Medulla oblongata (tissue), 1 donor: Measurements from ENCODE around the gene TCF12.
A peak's percentile ranks its signal among the peaks of the same experiment; 100 is the strongest.

ENCODE experiments used
- DNase-seq: peaks from one replicate; pipeline ENCODE4 v3.0.0-alpha.2; 2015; ENCODE audit errors: extremely low spot score

Gene TCF12

DNA sequence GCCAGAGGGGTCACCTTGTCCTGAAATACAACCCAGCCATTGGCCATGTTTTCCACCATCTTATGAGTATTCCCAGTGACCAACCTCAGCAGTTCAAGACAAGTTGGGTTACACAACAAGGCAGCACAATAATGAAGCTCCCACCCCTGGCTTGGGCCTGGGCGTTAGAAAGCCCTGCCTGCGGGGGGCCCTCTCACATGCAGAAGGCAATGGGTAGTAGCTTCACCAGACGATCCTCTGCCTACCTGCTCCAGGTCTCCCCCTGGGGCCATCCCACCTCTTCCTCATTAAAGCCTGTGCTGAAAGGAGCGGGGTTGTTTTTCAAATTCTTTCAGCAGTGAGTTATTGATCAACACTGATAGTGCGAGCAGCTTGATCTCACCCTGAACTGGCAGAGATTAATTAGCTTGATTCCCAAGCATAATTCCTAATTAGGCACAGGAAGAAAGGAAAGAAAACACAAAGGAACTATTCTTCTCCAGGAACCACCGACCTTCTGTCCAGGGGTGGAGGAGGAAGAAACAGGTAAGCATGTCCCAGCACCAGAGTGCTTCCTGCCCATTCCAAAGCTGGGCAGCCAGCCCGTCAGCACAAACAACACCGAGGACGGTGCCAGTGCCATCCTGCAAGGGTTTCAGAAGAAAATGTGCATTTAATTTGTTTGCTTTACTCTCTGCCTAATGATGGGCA, 378.2 kb downstream of the TCF12 start:
- no peak for DNase-seq

DNA sequence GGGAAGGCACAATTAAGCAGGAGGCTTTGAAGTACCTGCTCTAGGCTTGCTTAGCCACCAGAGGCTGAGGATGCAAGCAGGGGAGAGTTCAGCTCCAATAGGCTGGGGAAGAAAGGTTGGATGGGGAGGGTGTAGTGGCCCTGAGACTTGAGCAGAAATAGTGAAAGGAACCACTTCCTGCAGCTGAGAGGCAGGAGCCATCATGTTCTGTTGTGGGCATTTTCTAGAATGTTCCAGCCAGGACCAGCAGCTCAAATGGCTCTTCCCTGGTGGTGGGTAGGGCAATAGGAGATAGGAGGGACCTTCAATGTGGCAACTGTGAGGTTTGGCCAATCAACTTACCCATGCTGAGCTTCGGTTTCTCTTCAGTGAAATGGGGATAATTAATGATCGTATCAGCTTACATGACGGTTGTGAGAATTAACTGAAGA, 378.7 kb downstream of the TCF12 start:
- DNase-seq: no peak

DNA sequence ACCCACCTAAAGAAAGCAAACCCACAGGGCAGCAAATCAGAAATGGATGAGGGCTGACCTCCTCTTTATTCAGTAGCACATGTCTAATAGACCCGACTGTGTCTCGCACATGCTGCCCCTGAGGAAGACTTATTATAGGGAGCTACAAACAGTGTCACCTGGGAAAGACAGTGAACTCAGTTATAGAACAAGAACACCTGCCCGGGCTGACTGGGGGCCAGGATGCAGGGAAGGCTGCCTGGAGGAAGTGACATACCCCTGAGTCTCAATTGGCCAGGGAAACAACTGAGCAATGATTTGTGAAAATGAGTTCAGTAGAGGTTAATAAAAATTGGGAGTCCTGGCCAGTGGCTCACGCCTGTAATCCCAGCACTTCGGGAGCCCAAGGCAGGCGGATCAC, 379.2 kb downstream of the TCF12 start:
- DNase-seq: no peak

DNA sequence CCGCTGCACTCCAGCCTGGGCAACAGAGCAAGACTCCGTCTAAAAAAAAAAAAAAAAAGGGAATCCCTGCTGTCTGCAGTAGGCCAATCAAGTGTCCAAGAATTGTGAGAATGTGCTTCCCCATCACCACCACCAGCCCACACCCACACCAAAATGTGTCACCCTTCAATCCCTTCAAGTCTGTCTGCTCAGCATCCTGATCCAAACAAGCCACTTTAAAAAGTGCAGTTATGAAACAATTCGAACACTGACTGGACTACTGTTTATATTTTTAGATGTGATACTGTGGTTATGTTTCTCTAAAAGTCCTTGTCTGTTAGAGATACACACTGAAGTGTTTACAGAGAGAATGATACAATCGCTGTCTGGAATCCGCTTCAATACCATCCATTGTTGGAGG, 379.8 kb downstream of the TCF12 start:
- DNase-seq: no peak

DNA sequence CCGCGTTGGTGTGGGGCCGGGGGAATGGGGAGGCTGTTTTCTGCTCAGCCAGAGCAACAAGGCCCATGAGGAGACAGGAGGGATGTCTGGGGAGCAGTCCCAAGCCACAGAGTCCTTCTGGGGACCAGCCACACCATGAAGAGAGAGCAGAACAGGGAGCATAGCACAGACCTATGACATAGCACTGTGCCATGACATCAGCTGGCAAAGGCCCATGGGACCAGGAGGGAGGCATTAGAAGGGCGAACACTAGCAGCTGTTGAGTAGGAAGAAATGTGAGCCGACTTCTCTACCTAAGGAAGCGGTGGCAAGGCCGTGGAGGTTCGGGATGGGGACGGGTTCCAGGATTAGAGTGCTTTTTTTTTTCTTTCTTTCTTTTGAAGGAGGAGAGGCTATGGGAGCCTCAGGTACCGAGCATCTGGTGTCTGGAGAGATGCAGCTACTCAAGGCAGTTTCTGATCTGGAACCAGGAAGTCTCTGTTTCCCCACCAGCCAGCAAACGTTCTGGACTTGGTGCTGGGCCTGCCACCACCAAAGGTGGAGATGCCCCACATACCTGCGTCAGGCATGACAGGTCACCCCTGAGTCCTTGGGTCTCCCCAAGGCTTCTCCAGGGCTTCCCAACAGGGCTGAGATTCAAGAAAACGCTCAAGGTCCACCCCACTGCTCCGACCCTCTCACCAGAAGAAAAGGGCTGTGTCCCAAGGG, 380.6 kb downstream of the TCF12 start:
- DNase-seq: no peak

DNA sequence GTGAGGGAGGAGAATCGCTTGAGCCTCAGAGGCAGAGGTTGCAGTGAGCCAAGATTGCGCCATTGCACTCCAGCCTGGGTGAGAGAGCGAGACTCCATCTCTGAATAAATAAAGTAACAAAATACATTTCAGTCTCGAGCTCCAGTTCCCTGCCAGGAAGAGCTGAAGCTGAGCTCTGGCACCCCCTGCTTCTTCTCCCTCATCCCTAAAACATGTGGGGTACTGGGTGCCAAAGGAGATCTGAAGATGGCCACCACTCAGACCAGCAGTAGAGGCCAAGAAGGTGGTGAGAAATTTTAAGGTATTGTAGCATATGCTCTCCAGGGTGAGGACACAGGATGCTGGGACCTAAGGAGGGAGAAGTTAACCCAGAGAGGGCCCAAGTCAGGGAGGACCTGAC, 382.9 kb downstream of the TCF12 start:
- no peak for DNase-seq

DNA sequence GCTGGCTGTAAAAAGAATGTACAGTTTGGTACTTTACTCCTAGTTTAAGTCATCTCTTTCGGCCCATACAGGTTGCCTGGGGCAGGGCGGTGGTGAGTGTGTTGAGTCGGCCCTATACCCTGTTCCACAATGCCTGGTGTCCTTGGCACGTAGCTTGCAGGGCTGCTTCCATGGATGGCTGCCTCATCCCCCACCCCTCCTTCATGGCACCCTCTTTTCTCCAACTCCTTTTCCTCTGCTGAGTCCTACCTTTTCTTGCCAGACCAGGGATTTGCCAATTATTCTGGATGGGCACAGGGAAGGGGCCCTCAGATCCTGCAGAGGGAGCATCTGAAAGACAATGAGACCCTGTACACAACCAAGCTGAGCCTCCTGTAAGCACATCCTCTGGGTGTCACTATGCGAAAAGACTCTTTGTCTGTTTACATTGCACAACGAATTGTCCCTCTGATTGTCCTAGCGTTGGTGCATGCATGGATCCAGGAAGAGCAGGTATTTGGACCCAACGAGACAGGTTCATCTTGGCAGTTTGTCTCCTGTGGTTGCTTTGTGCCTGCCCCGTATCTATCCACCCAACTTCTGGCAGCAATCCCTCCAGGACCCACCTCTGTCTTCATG, 384.3 kb downstream of the TCF12 start:
- no peak for DNase-seq

DNA sequence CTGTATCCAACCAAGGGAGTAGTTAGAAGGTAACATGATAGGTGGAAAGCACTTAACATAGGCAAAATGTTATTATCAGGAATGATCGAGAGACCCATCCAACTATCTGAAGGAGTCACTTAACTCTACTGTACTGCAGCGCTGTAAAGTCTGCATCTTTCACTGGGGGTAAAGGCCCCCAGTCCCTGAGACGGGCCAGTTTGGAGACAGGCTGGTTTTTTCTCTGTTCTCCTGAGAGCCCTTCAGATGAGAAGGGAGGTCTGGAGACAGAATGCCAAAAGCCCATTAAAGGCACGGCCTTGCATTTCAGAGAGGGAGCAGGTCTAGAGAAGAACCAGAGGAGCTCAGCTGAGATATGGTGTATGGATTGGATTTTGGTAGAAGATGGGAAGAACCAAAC, 386.6 kb downstream of the TCF12 start:
- no peak for DNase-seq

DNA sequence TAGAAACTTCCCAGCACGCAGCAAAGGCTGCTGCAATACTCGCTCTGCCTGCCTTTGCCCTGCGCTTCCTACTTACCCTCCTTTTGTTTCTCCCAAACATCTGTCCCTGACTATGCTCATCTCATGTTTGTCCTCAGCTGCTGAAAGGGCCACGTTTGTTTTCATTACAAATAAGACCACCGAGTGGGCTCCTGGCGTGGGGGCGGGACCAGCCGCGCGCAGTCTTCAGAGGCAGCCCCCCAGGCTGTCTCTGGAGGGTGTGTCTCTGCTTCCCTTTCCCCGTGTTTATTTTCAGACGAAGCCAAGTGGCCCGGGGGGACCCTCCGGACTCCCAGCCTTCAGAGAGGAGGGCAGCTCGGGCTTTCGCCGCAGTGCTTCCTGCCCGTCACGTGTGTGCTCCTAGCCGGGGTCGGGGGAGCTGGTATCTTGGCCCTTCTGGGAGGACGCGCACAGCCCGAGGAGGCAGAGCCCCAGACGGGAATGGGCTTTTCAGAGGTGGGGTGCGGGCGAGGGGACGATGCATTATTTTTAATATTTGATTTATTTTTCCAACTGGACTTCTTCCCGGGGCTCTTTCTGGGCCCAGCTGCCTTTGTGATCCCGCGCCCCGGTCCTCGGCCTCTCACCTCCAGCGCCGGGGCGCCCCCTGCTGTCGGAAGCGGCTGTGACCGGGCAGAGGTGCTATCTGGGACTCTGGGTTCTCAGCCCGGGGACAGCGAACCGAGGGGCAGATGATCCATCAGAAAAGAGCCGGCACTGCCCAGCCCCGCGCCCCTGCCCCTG, 387.9 kb downstream of the TCF12 start:
- DNase-seq: peak; percentile 88

DNA sequence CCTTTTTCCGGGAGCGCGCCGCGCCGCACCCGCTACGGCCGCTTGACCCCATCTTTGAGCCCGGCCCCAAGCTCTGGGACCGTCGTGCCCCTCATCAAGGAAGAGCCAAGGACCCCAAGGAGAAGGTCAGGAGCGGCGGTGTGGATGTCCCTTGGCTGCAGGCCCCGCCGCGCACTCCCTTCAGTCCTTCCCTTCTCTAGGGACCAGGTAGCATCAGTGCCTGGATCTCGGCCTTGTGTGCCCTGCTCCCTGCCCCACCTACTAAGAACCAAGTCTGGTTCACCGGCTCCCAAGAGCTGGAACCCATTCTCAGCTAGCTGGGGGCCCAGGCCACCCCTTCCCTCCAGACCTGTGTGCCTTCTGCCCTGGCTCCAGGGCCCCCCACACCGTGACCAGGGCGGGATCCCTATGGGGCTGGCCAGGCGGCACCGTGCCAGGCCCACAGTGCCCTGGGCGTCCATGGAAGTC, 388.5 kb downstream of the TCF12 start:
- no peak for DNase-seq

DNA sequence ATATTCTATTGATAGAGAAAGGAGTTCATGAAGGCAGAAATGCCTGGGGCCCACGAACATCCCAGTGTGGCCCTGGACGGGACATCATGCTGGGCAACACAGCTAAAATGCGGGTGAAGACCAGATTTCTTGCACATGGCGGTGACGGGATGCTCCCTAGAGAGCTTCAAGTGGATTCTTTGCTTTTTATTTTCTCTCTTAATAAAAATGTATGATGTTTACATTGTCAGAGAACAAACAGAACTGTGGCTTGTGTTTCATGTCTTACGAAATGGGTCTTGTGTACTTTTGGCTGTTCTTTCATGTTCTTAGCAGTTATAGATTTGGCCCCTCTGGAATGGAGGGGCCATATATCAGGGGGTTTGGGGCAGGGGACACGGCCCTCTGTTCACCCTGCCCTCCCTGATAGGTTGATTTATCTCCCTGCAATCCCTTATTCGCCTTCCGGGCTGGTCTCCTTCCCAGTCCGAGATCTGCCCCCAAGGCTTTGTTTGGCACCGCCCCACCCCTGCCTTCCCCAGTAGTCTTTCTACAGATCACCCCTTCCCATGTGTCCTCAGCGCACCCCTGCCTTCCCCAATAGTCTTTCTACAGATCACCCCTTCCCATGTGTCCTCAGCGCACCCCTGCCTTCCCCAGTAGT, 389.2 kb downstream of the TCF12 start:
- DNase-seq: no peak

DNA sequence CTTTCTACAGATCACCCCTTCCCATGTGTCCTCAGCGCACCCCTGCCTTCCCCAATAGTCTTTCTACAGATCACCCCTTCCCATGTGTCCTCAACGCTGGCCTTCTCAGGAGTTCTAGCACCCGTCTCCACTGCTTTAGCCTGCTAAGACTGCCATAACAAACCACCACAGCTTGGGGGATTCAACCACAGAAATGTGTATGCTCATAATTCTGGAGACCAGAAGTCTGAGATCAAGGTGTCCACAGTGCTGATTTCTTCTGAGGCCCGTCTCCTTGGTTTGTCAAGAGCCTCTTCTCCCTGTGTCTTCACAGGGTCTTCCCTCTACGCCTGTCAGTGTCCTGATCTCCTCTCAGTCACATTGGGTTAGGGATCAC, 389.7 kb downstream of the TCF12 start:
- DNase-seq: no peak

DNA sequence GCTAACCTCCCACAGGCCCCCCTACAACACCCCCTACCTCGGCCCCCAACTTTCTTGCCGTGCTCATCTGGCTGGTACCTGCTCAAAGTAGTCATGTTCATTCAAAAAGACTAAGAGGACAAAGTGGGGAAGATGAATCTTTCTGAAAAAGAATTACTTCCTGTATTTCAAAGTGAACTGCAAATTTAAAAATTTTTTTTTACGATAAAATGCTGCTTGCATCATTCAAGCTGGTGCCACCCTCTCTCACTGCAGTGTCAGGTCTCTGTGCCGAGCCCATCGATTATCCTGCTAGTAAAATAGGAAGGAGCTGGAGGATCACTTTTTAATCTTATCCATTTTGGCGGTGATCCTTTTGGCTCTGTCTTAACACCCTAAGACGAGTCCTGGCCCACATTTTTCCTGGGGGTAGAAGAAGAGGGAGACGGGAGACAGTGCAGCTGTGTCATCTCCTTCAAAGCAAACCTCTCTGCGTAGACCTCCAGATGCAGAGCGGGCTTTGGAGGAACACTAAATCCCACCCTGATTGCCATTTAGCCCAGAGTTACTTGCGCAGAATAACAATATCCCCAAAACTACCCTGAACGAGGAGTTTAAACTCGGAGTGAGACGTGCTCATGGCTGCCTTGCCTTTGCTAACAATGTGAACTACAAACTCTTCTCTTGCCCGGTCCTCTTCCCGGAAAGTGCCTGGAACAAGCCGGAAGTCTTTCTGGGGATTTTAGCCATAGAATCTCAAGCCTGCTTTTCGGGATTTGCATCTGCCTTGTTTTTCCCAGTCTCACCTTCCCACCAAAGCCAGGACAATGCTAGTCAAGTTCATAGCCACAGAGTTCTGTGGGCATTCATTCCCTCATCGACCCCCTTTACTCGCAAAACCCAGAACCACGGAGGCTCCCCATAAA, 391.7 kb downstream of the TCF12 start:
- no peak for DNase-seq

DNA sequence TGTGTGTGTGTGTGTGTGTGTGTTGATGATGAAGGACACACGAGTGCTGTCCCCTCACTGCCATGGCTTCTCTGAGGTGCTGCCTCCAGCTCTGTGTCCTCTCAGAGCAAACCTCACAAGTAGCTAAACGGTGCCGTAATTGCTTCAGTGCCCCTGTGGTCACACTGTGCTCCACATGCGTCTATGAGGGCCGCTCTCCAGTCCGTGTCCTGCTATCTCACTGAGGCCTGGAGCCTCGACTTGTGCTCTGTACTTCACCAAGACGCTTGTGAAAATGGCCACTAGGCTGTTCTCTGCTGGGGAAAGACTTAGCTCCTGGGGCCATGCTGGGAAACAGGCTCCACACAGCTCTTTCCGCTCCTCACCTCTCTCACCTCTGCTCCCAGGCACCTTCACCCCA, 392.4 kb downstream of the TCF12 start:
- no peak for DNase-seq

DNA sequence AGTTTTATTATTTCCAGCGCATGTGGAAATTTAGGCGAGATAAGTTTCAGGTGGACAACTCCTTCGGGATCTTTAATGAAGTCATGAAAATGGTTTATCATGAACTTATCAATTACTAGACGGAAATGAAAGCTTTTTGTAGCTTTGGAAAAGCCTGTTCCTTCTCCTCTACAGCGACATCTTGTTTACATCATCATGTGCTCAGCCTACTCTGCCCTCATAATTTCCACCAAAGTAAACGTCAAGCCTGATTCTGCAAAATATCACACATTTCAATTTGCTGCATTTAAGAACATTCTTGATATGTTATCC, 393.5 kb downstream of the TCF12 start:
- no peak for DNase-seq

DNA sequence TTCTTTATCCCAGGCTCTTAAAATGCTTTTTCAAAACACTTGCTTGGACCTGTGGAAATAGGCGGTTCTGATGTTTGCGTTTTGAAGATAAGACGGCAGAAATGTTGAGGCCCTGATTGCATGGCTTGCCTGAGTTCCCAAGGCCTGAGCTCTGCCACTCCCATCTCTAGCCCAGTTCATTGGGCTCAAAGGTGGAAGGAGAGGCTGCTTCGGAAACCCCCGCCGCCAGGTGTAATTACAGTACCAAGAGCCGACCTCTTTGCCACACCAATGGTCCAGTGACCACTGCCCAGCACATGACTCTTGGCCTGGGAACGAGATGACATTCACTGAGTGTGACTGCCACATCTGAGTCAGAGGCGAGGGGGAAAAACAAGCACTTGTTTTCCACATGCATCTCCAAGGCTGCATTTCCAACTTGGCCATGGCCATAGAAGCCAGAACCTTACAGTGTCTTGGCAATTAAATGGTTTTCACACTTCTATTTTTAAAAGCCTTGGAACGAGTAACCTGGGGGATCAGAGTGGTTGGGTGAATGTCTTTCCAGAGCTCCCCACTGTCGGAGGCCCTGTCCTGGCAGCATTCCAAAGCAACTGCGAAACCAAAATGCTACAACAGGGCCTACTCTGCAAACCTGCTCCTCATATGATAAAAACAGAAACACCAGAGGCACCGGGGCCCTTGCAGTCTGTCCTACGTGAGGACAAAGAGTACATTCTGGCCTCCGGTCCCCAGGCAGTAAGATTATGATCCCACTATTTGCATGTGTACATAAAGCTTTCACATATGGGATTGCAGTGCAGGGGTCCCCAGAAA, 394.1 kb downstream of the TCF12 start:
- no peak for DNase-seq

DNA sequence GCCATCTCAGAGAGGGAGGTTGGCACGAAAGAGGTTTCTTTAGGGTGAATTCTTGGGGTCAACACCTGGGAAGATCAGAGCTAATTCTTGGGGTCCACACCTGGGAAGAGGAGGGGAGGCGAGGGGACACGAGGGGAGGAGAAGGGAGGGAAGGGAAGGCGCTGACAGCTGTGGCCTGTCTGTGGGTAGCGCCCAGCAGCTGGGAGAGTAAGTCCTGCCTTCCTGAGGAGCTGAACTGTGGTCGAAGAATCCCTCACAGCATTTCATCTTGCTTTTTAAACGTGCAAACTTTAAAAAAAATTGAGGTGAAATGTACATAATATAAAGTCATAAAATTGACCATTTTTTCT, 394.7 kb downstream of the TCF12 start:
- no peak for DNase-seq

DNA sequence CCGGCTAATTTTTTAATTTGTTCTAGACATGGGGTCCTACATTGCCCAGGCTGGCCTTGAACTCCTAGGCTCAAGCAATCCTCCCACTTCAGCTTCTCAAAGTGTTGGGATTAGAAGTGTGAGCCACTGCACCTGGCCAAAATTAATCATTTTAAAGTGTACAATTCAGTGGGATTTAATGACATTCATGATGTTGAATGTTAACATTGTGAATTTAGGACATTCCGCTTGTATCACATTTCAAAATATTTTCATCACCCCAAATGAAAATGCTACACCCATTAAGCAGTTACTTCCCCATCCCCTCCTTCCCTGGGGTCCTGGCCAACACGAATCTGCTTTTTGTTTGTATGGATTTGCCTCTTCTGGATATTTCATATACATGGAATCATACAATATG, 395.8 kb downstream of the TCF12 start:
- DNase-seq: no peak

DNA sequence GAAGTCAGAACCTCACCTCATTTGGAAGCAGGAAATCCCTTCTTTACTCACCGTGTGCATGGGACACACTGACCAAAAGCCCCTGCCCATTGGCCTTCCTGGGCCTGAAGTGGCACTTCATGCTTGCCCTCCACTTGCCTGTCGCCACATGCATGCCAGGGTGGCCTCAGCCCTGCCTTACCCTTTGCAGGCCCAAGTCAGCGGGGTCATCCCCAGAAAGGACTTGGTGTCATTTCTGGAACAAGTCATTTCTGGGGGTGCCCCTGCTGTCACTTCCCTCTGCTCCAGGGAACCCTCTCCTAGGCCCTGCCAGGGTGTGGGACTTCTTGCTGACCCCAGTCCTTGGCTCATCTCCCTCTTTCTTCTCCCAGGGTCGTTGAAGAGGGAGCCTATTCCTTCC, 398.0 kb downstream of the TCF12 start:
- no peak for DNase-seq

DNA sequence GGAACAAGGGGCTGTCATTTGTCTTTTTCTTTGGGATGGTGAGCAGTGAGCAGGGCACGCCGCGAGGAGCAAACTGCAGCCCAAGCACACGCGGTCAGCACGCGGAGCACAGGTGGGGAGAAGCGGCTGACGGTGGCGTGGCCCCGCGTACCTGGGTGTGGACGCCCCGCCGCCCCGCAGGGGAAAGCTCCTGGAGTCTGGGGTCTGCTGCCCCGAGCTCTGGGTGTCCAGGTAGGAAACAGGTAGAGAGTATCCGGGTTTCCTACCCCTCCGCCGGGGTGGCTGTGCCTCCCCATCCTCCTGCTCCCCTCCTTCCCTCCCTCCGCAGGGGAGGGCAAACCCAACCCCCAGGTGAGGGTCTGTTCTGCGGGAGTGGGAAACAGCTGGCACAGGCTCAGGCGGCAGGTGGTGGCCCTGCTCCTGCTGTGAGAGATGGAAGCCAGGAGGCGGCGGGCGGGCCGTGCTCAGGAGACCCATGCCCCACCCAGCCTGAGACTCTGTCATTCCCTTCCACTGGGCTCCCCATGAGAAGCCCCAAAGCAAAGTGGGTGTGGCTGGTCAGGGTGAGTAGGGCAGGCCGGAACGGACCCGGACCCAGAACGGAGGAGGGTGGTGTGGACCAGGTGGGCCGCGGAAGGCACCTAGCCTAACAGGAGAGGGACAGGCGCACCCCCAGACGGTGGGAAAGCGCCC, 400.9 kb downstream of the TCF12 start:
- DNase-seq: no peak
